Right cardiac atrium (tissue), 5 donors: ENCODE results near the gene RTP2. TPM values are rescaled to one million over a fixed set of nuclear protein-coding genes. Genes with fewer than 3 reads are reported as not detected.

Experiments used
- ATAC-seq, 2 donors: fragments of 200-7000 bp; cut with Tn5 transposase; one replicate each; pipeline versions ENCODE4 v1.8.0 to v1.9.1; 2020; ENCODE audit warnings: moderate library complexity in 2 of 2, mild to moderate bottlenecking in 1 of 2
- DNase-seq, 3 donors: peaks; one replicate each; pipeline ENCODE4 v3.0.0-alpha.2; 2020
- H3K27ac ChIP-seq: one replicate; pipeline ENCODE4 v1.5.1; 2013; ENCODE audit warnings: mild to moderate bottlenecking, low read length, control low read depth, moderate library complexity
- H3K27me3 ChIP-seq: one replicate; pipeline ENCODE4 v1.6.1; 2013; ENCODE audit not compliant: control insufficient read depth, insufficient read depth
- H3K4me1 ChIP-seq: one replicate; pipeline ENCODE4 v1.6.1; 2013; ENCODE audit warnings: low read length; ENCODE audit not compliant: control insufficient read depth, insufficient read depth
- H3K4me3 ChIP-seq: one replicate; pipeline ENCODE4 v1.5.1; 2013; ENCODE audit warnings: low read length, control low read depth
- H3K9me3 ChIP-seq: one replicate; pipeline ENCODE4 v1.6.1; 2013; ENCODE audit warnings: low read length; ENCODE audit not compliant: control insufficient read depth
- WGBS: extraction: QIAGEN DNeasy Blood & Tissue Kit; methylation state at CpG from one replicate; pipeline ENCODE4 v1.1.7; 2013; 5-methylcytosine and 5-hydroxymethylcytosine counted together
- intact Hi-C, 4 donors: fragments of 100-400 bp; cut with DNase I; formaldehyde crosslinking; loops; one replicate each; pipeline versions ENCODE4 v1.11.0 to v1.14.0; 2022 to 2023
- long read RNA-seq, 4 donors: library from polyadenylated mRNA; unstranded; transcript quantifications; one replicate each; pipeline ENCODE4 v2.0.0, GENCODE V29; 2020 to 2021
- polyA plus RNA-seq: library from polyadenylated mRNA; stranded (reverse); fragments of 200-250 nt; gene quantifications from one replicate; pipeline ENCODE4 v1.2.3, GENCODE V29; 2013
- total RNA-seq, 4 donors: library from RNA; stranded (reverse); fragmentation: NEBNext Ultra II Directional; extraction: Animal tissue kit (Norgen Biotek cat#: 25700); gene quantifications; one replicate each; pipeline ENCODE4 v1.2.1, GENCODE V29; 2021
- donor health status: healthy with polysubstance abuse.
- donor health status: DM: no; HTN: yes; CAD: no.
- donor health status: DM: no; HTN: no; CAD: no.
- donor health status: DM: no; HTN: yes; CAD: no; lungs with severe emphysema.
- donor health status: DM: yes; HTN: yes; CAD: no.

RTP2 gene
- total RNA-seq (not detected), polyA plus RNA-seq (not detected)
- long read RNA-seq, donor 1, result 0 reads
- long read RNA-seq, donor 2, result 0 reads
- long read RNA-seq, donor 3, result 0 reads
- long read RNA-seq, donor 4, result 0 reads

GRCh38 chr3:187702507-187703033 lies at the start of gene RTP2:
Gene RTP2 (minus strand): TSS chr3:187702557. CDS start chr3:187702128, 429 bp downstream.
- H3K4me1 ChIP-seq, result peaks cover 1% of the 10 kb centered on the region

GRCh38 chr3:187750513-187751123 lies 48.3 kb upstream of the RTP2 start:
- peak overlapping the region; percentile 93 for H3K27ac ChIP-seq
- no peaks in the 10 kb centered on the region for H3K27me3 ChIP-seq
- WGBS, result 36% methylated on average over 11 of the region's 11 CpGs
- no peak for ATAC-seq
- H3K4me3 ChIP-seq, result peak overlapping the region; percentile 36
- H3K9me3 ChIP-seq, result no peaks in the 10 kb centered on the region
- DNase-seq, result peak in 2 of 3 donors; percentile 47 to 59
- H3K4me1 ChIP-seq, result no peaks in the 10 kb centered on the region
- intact Hi-C loops, result loop anchor here in 1 of 4 donors (10.0 kb wide), 1 partner anchor 174 kb away; no protein-coding TSS in a partner anchor

More at GRCh38 chr3:187702507-187703033, at the start of gene RTP2:
- ATAC-seq (no peak), DNase-seq (no peak)
- Histone ChIP-seq H3K9me3 (no peaks in the 10 kb centered on the region), H3K27me3 (no peaks in the 10 kb centered on the region), H3K4me3 (no peak within 1 kb of the TSS), H3K27ac (no peak within 1 kb of the TSS)
- 60% methylated on average over 4 of the region's 4 CpGs for WGBS
- intact Hi-C loops, result no loop called here

- WGBS, result 42% methylated on average over 14 of the region's 14 CpGs
- Histone ChIP-seq H3K9me3 (no peaks in the 10 kb centered on the region), H3K4me3 (peak overlapping the region; percentile 36), H3K4me1 (no peaks in the 10 kb centered on the region), H3K27me3 (no peaks in the 10 kb centered on the region), H3K27ac (peak overlapping the region; percentile 93)
- DNase-seq (peak in 1 of 3 donors; percentile 56), ATAC-seq (peak in 1 of 2 donors; percentile 7)
- intact Hi-C loops, result loop anchor here in 1 of 4 donors (10.0 kb wide), 1 partner anchor 175 kb away; no protein-coding TSS in a partner anchor
Measured at GRCh38 chr3:187750006-187750512, 47.7 kb upstream of the RTP2 start.

GRCh38 chr3:187748050-187748481 lies 45.7 kb upstream of the RTP2 start:
- ATAC-seq, result peak; percentile 27 to 46
- no peaks in the 10 kb centered on the region for H3K27me3 ChIP-seq
- peak; percentile 89 to 96 (median 95) for DNase-seq
- no peak overlapping the region for H3K4me3 ChIP-seq
- intact Hi-C loops, result loop anchor here in 3 of 4 donors (5.0 to 10.0 kb wide), 9 partner anchors 199 to 1397 kb away; partner anchors contain the start of gene LPP (in 1 of the 3)
- no peaks in the 10 kb centered on the region for H3K4me1 ChIP-seq
- no peaks in the 10 kb centered on the region for H3K9me3 ChIP-seq
- H3K27ac ChIP-seq, result peak overlapping the region; percentile 50
- WGBS, result 11% methylated on average over 2 of the region's 2 CpGs

GRCh38 chr3:187747506-187747905 lies 45.1 kb upstream of the RTP2 start:
- peak overlapping the region; percentile 6 for H3K27ac ChIP-seq
- H3K4me1 ChIP-seq, result no peaks in the 10 kb centered on the region
- 41% methylated on average over 5 of the region's 5 CpGs for WGBS
- H3K9me3 ChIP-seq, result no peaks in the 10 kb centered on the region
- intact Hi-C loops, result loop anchor here in 3 of 4 donors (5.0 to 10.0 kb wide), 9 partner anchors 200 to 1397 kb away; partner anchors contain the start of gene LPP (in 1 of the 3)
- peak overlapping the region; percentile 88 for H3K4me3 ChIP-seq
- ATAC-seq (no peak), DNase-seq (no peak)
- no peaks in the 10 kb centered on the region for H3K27me3 ChIP-seq

- H3K27me3 ChIP-seq, result no peaks in the 10 kb centered on the region
- ATAC-seq (no peak), DNase-seq (peak in 1 of 3 donors; percentile 51)
- no peaks in the 10 kb centered on the region for H3K4me1 ChIP-seq
- H3K9me3 ChIP-seq, result no peaks in the 10 kb centered on the region
- H3K27ac ChIP-seq, result peak overlapping the region; percentile 85
- 22% methylated on average over 10 of the region's 10 CpGs for WGBS
- peak overlapping the region; percentile 88 for H3K4me3 ChIP-seq
- intact Hi-C loops, result loop anchor here in 3 of 4 donors (5.0 to 10.0 kb wide), 9 partner anchors 201 to 1398 kb away; partner anchors contain the start of gene LPP (in 1 of the 3)
Measured at GRCh38 chr3:187746442-187747281, 44.3 kb upstream of the RTP2 start.

- 4% methylated on average over 6 of the region's 6 CpGs for WGBS
- peak overlapping the region; percentile 88 for H3K4me3 ChIP-seq
- ATAC-seq (no peak), DNase-seq (no peak)
- H3K9me3 ChIP-seq, result no peaks in the 10 kb centered on the region
- no peaks in the 10 kb centered on the region for H3K4me1 ChIP-seq
- no peaks in the 10 kb centered on the region for H3K27me3 ChIP-seq
- peak overlapping the region; percentile 100 for H3K27ac ChIP-seq
- intact Hi-C loops, result loop anchor here in 3 of 4 donors (5.0 to 10.0 kb wide), 9 partner anchors 201 to 1399 kb away; partner anchors contain the start of gene LPP (in 1 of the 3)
Measured at GRCh38 chr3:187746059-187746441, 43.7 kb upstream of the RTP2 start.

- no peaks in the 10 kb centered on the region for H3K4me1 ChIP-seq
- intact Hi-C loops, result loop anchor here in 3 of 4 donors (5.0 to 10.0 kb wide), 9 partner anchors 202 to 1399 kb away; partner anchors contain the start of gene LPP (in 1 of the 3)
- no peaks in the 10 kb centered on the region for H3K27me3 ChIP-seq
- WGBS, result under 1% methylated on average over 40 of the region's 40 CpGs
- ATAC-seq (peak; percentile 79 to 84), DNase-seq (peak; percentile 93 to 96 (median 95))
- peak within 1 kb of the TSS; percentile 100 for H3K27ac ChIP-seq
- no peaks in the 10 kb centered on the region for H3K9me3 ChIP-seq
- H3K4me3 ChIP-seq, result peak within 1 kb of the TSS; percentile 88
Measured at GRCh38 chr3:187745201-187746058, 43.1 kb upstream of the RTP2 start, which contains the start of gene BCL6. Gene BCL6 (minus strand): TSS chr3:187745468. CDS start chr3:187733693, 11,775 bp downstream.

- no peaks in the 10 kb centered on the region for H3K9me3 ChIP-seq
- intact Hi-C loops, result loop anchor here (5.0 to 10.0 kb wide), 13 partner anchors 203 to 1403 kb away; partner anchors contain the start of gene LPP (in 1 of the 4)
- peak overlapping the region; percentile 88 for H3K4me3 ChIP-seq
- H3K27me3 ChIP-seq, result no peaks in the 10 kb centered on the region
- under 1% methylated on average over 55 of the region's 55 CpGs for WGBS
- ATAC-seq (peak; percentile 33 to 38), DNase-seq (peak; percentile 49 to 85 (median 82))
- H3K27ac ChIP-seq, result peak overlapping the region; percentile 100
- no peaks in the 10 kb centered on the region for H3K4me1 ChIP-seq
Measured at GRCh38 chr3:187744169-187745151, 42.1 kb upstream of the RTP2 start.
